CD4-positive, alpha-beta T cell treated with Interleukin-10 for 1 hour (primary cell): Measurements from ENCODE around the gene EED.
"Not testable (repeated sequence)": the region's sequence is repeated elsewhere in the genome, so short reads cannot be mapped to it uniquely, and the experiment has no call there.

Experiments used
- DNase-seq: peaks from one replicate; pipeline ENCODE4 v3.0.0-alpha.2; 2020

Gene EED

GRCh38 chr11:86251345-86251744 lies 6.8 kb downstream of the EED start:
- no peak for DNase-seq

- DNase-seq, result no peak
Observed at GRCh38 chr11:86255896-86256295, 11.3 kb downstream of the EED start.

- no peak for DNase-seq
Observed at GRCh38 chr11:86256608-86257007, 12.1 kb downstream of the EED start.

GRCh38 chr11:86257446-86257845 lies 12.9 kb downstream of the EED start:
- no peak for DNase-seq

GRCh38 chr11:86259730-86260129 lies 15.2 kb downstream of the EED start:
- DNase-seq, result no peak

GRCh38 chr11:86261328-86261727 lies 16.8 kb downstream of the EED start:
- no peak for DNase-seq

- DNase-seq, result no peak
Observed at GRCh38 chr11:86262387-86262786, 17.8 kb downstream of the EED start.

- no peak for DNase-seq
Observed at GRCh38 chr11:86264649-86265048, 20.1 kb downstream of the EED start.

- DNase-seq, result no peak
Observed at GRCh38 chr11:86265194-86265593, 20.6 kb downstream of the EED start.

GRCh38 chr11:86269645-86270044 lies 25.1 kb downstream of the EED start:
- no peak for DNase-seq

GRCh38 chr11:86274503-86274902 lies 29.9 kb downstream of the EED start:
- DNase-seq, result no peak

GRCh38 chr11:86274999-86275398 lies 30.4 kb downstream of the EED start:
- DNase-seq, result no peak

GRCh38 chr11:86275493-86276370 lies 31.2 kb downstream of the EED start:
- DNase-seq, result no peak

GRCh38 chr11:86277741-86278140 lies 33.2 kb downstream of the EED start:
- DNase-seq, result no peak

- no peak for DNase-seq
Observed at GRCh38 chr11:86278226-86278625, 33.7 kb downstream of the EED start.

GRCh38 chr11:86279747-86280146 lies 35.2 kb downstream of the EED start:
- no peak for DNase-seq

- DNase-seq, result no peak
Observed at GRCh38 chr11:86287468-86287796, 42.9 kb downstream of the EED start.

- peak; percentile 14 for DNase-seq
Observed at GRCh38 chr11:86288776-86289507, 44.4 kb downstream of the EED start.

- not testable (repeated sequence) for DNase-seq
Observed at GRCh38 chr11:86289508-86290280, 45.1 kb downstream of the EED start.

- peak; percentile 73 for DNase-seq
Observed at GRCh38 chr11:86291466-86292262, 47.1 kb downstream of the EED start.

GRCh38 chr11:86292912-86293616 lies 48.5 kb downstream of the EED start:
- peak; percentile 44 for DNase-seq

- DNase-seq, result no peak
Observed at GRCh38 chr11:86294026-86294425, 49.5 kb downstream of the EED start.
